ENCODE data around the gene TUBGCP6. TPM values are rescaled to one million over a fixed set of nuclear protein-coding genes. Genes with fewer than 3 reads are reported as not detected.
A peak's percentile ranks its signal among the peaks of the same experiment; 100 is the strongest.

TUBGCP6 gene
- total RNA-seq, 1 donor from 2014 or later: 45.4 TPM

- H3K9me3 ChIP-seq: no peaks in the 10 kb centered on the region
- peak overlapping the region in 1 of 2 donors; percentile 49 for H3K4me3 ChIP-seq
- peak overlapping the region; percentile 56 for H3K27ac ChIP-seq
- H3K4me1 ChIP-seq: peaks cover 57% of the 10 kb centered on the region
- TF ChIP-seq POLR2AphosphoS5 (IDR thresholded peaks at IDR 0.05; ENCODE audit: insufficient read depth in 1 of 2, low read depth in 1 of 2) (no peak), POLR2A (IDR thresholded peaks at IDR 0.05) (no peak), CTCF (IDR thresholded peaks at IDR 0.05) (no peak)
- no peaks in the 10 kb centered on the region for H3K36me3 ChIP-seq
- intact Hi-C loops (cut with DNase I): loop anchor here (10.0 kb wide), 1 partner anchor 256 kb away; the partner anchor contains the start of gene SCO2
- no peak for DNase-seq (ENCODE audit: extremely low spot score in 2 of 2)
- H3K27me3 ChIP-seq: no peaks in the 10 kb centered on the region
Observed at GRCh38 chr22:50268655-50269113, 23.9 kb upstream of the TUBGCP6 start.

- Histone ChIP-seq H3K27me3 (no peaks in the 10 kb centered on the region), H3K36me3 (no peaks in the 10 kb centered on the region), H3K9me3 (no peaks in the 10 kb centered on the region), H3K4me3 (peak overlapping the region; percentile 15 to 38), H3K4me1 (peaks cover 57% of the 10 kb centered on the region), H3K27ac (no peak overlapping the region)
- no peak for TF ChIP-seq POLR2AphosphoS5 (IDR thresholded peaks at IDR 0.05; ENCODE audit: insufficient read depth in 1 of 2, low read depth in 1 of 2)
- TF ChIP-seq CTCF (IDR thresholded peaks at IDR 0.05): no peak
- TF ChIP-seq POLR2A (IDR thresholded peaks at IDR 0.05): no peak
- intact Hi-C loops (cut with DNase I): loop anchor here (10.0 kb wide), 1 partner anchor 257 kb away; the partner anchor contains the start of gene SCO2
- no peak for DNase-seq (ENCODE audit: extremely low spot score in 2 of 2)
Observed at GRCh38 chr22:50267591-50268390, 23.0 kb upstream of the TUBGCP6 start.

- Histone ChIP-seq H3K4me3 (peak overlapping the region; percentile 15 to 38), H3K4me1 (peaks cover 60% of the 10 kb centered on the region), H3K27ac (no peak overlapping the region)
Observed at GRCh38 chr22:50266994-50267393, 22.2 kb upstream of the TUBGCP6 start.

GRCh38 chr22:50264946-50265669 lies 20.3 kb upstream of the TUBGCP6 start:
- H3K4me3 ChIP-seq: no peak overlapping the region
- DNase-seq (ENCODE audit: extremely low spot score in 2 of 2): no peak
- no peak for TF ChIP-seq CTCF (IDR thresholded peaks at IDR 0.05)
- no peak for TF ChIP-seq POLR2AphosphoS5 (IDR thresholded peaks at IDR 0.05; ENCODE audit: insufficient read depth in 1 of 2, low read depth in 1 of 2)
- no peak for TF ChIP-seq POLR2A (IDR thresholded peaks at IDR 0.05)
- intact Hi-C loops (cut with DNase I): loop anchor here (10.0 kb wide), 1 partner anchor 260 kb away; the partner anchor contains the start of gene SCO2
- H3K27me3 ChIP-seq: no peaks in the 10 kb centered on the region
- H3K27ac ChIP-seq: no peak overlapping the region
- H3K4me1 ChIP-seq: peaks cover 55% of the 10 kb centered on the region
- no peaks in the 10 kb centered on the region for H3K36me3 ChIP-seq
- H3K9me3 ChIP-seq: no peaks in the 10 kb centered on the region

More at GRCh38 chr22:50266994-50267393, 22.2 kb upstream of the TUBGCP6 start:
- no peak for DNase-seq (ENCODE audit: extremely low spot score in 2 of 2)
- TF ChIP-seq POLR2AphosphoS5 (IDR thresholded peaks at IDR 0.05; ENCODE audit: insufficient read depth in 1 of 2, low read depth in 1 of 2): no peak
- TF ChIP-seq POLR2A (IDR thresholded peaks at IDR 0.05): no peak
- no peak for TF ChIP-seq CTCF (IDR thresholded peaks at IDR 0.05)
- intact Hi-C loops (cut with DNase I): loop anchor here (10.0 kb wide), 1 partner anchor 258 kb away; the partner anchor contains the start of gene SCO2
- Histone ChIP-seq H3K27me3 (no peaks in the 10 kb centered on the region), H3K9me3 (no peaks in the 10 kb centered on the region), H3K36me3 (no peaks in the 10 kb centered on the region)
